HEK293 (cell line): ENCODE results near the gene AMPD3.

Experiments used
- CTCF ChIA-PET: fragments of 350-600 bp; formaldehyde crosslinking; extraction: SDS; loops from one replicate; lab custom pipeline; 2021; ENCODE audit warnings: antibody characterized with exemption; lab: Yijun Ruan, JAX
- POLR2A ChIA-PET: fragments of 300-600 bp; formaldehyde crosslinking; extraction: SDS; loops from one replicate; lab custom pipeline; 2020; ENCODE audit warnings: antibody characterized with exemption, inconsistent platforms; lab: Yijun Ruan, JAX
- H3K27ac ChIP-seq: fragments of 200-500 bp; sonication (Bioruptor generic); 2 replicates; pipeline ENCODE4 v1.5.1; 2014; ENCODE audit warnings: low read depth, low read length, control low read depth, inconsistent platforms; ENCODE audit errors: extremely low read depth
- H3K36me3 ChIP-seq, 2 experiments: fragments of 200-500 bp in 1 of 2; sonication (Bioruptor generic) in 1 of 2; 1 replicate in 1 of 2; 2 replicates in 1 of 2; pipeline ENCODE4 v1.5.1; 2014 to 2017; ENCODE audit warnings: inconsistent platforms in 2 of 2, low read length in 2 of 2; ENCODE audit not compliant: control insufficient read depth in 2 of 2, insufficient read depth in 1 of 2
- H3K4me1 ChIP-seq: fragments of 200-500 bp; sonication (Bioruptor generic); 2 replicates; pipeline ENCODE4 v1.5.1; 2014; ENCODE audit warnings: mild to moderate bottlenecking, low read length, inconsistent platforms; ENCODE audit not compliant: control insufficient read depth, insufficient read depth
- H3K4me3 ChIP-seq: 2 replicates; pipeline ENCODE4 v1.5.1; 2011; ENCODE audit warnings: low read depth, mild to moderate bottlenecking, control low read depth, low read length, moderate library complexity
- H3K9me3 ChIP-seq: fragments of 200-500 bp; sonication (Bioruptor generic); 2 replicates; pipeline ENCODE4 v1.5.1; 2014; ENCODE audit warnings: low read depth, low read length, inconsistent platforms; ENCODE audit not compliant: control insufficient read depth, insufficient read depth
- FEZF1 ChIP-seq: fragments of 450-650 bp; formaldehyde crosslinking; IDR thresholded peaks from 2 replicates; pipeline ENCODE4 v1.5.1; 2016; ENCODE audit warnings: missing biosample characterization, missing genetic modification characterization
- GLIS2 ChIP-seq: fragments of 450-650 bp; formaldehyde crosslinking; IDR thresholded peaks from 2 replicates; pipeline ENCODE4 v1.5.1; 2016; ENCODE audit warnings: missing biosample characterization, missing genetic modification characterization
- HOXC10 ChIP-seq: sonication (generic); formaldehyde crosslinking; IDR thresholded peaks from 2 replicates; pipeline ENCODE4 v1.8.1; 2023; ENCODE audit warnings: mild to moderate bottlenecking, missing genetic modification reagents
- KLF10 ChIP-seq: fragments of 450-650 bp; IDR thresholded peaks from 2 replicates; pipeline ENCODE4 v1.5.1; 2018; ENCODE audit warnings: missing biosample characterization, mild to moderate bottlenecking, missing genetic modification characterization
- MEIS1 ChIP-seq: sonication (generic); formaldehyde crosslinking; IDR thresholded peaks from 2 replicates; pipeline ENCODE4 v1.8.1; 2022; ENCODE audit warnings: missing genetic modification reagents, mild to moderate bottlenecking, borderline replicate concordance
- SCRT2 ChIP-seq: fragments of 450-650 bp; formaldehyde crosslinking; IDR thresholded peaks from 2 replicates; pipeline ENCODE4 v1.5.1; 2016; ENCODE audit warnings: missing biosample characterization, missing genetic modification characterization
- YY2 ChIP-seq: fragments of 450-650 bp; formaldehyde crosslinking; IDR thresholded peaks from 2 replicates; pipeline ENCODE4 v1.5.1; 2016; ENCODE audit warnings: missing biosample characterization, missing genetic modification characterization
- ZNF146 ChIP-seq: fragments of 450-650 bp; formaldehyde crosslinking; IDR thresholded peaks from 2 replicates; pipeline ENCODE4 v1.5.1; 2016; ENCODE audit warnings: missing biosample characterization, missing genetic modification characterization
- ZNF184 ChIP-seq: fragments of 450-650 bp; IDR thresholded peaks from 2 replicates; pipeline ENCODE4 v1.5.1; 2018; ENCODE audit warnings: missing biosample characterization, mild to moderate bottlenecking, missing genetic modification characterization
- ZNF19 ChIP-seq: fragments of 450-650 bp; formaldehyde crosslinking; IDR thresholded peaks from 2 replicates; pipeline ENCODE4; 2016; ENCODE audit warnings: missing biosample characterization, missing genetic modification characterization, low read depth
- ZNF202 ChIP-seq: fragments of 450-650 bp; formaldehyde crosslinking; IDR thresholded peaks from 2 replicates; pipeline ENCODE4 v1.5.1; 2016; ENCODE audit warnings: missing biosample characterization, missing genetic modification characterization, borderline replicate concordance
- ZNF211 ChIP-seq: fragments of 450-650 bp; formaldehyde crosslinking; IDR thresholded peaks from 2 replicates; pipeline ENCODE4 v1.5.1; 2016; ENCODE audit warnings: low read depth, missing biosample characterization, missing genetic modification characterization
- ZNF239 ChIP-seq: fragments of 450-650 bp; formaldehyde crosslinking; IDR thresholded peaks from 2 replicates; pipeline ENCODE4 v1.5.1; 2016; ENCODE audit warnings: missing biosample characterization, missing genetic modification characterization
- ZNF311 ChIP-seq: fragments of 450-650 bp; formaldehyde crosslinking; IDR thresholded peaks from 2 replicates; pipeline ENCODE4 v1.5.1; 2017; ENCODE audit warnings: missing biosample characterization, missing genetic modification characterization, borderline replicate concordance
- ZNF37A ChIP-seq: fragments of 450-650 bp; IDR thresholded peaks from 2 replicates; pipeline ENCODE4 v1.5.1; 2018; ENCODE audit warnings: missing biosample characterization, missing genetic modification characterization
- ZNF529 ChIP-seq: fragments of 450-650 bp; formaldehyde crosslinking; IDR thresholded peaks from 2 replicates; pipeline ENCODE4 v1.5.1; 2017; ENCODE audit warnings: missing genetic modification characterization, missing biosample characterization; ENCODE audit not compliant: insufficient replicate concordance
- ZNF571 ChIP-seq: fragments of 450-650 bp; formaldehyde crosslinking; IDR thresholded peaks from 2 replicates; pipeline ENCODE4 v1.5.0; 2017; ENCODE audit warnings: missing biosample characterization, missing genetic modification characterization
- ZNF600 ChIP-seq: fragments of 450-650 bp; formaldehyde crosslinking; IDR thresholded peaks from 2 replicates; pipeline ENCODE4 v1.5.1; 2016; ENCODE audit warnings: missing biosample characterization, missing genetic modification characterization
- ZNF654 ChIP-seq: fragments of 450-650 bp; formaldehyde crosslinking; IDR thresholded peaks from 2 replicates; pipeline ENCODE4 v1.5.1; 2016; ENCODE audit warnings: low read depth, missing biosample characterization, missing genetic modification characterization
- ZNF701 ChIP-seq: fragments of 450-650 bp; formaldehyde crosslinking; IDR thresholded peaks from 2 replicates; pipeline ENCODE4 v1.5.1; 2016; ENCODE audit warnings: missing biosample characterization, missing genetic modification characterization
- ZNF792 ChIP-seq: fragments of 450-650 bp; formaldehyde crosslinking; IDR thresholded peaks from 2 replicates; pipeline ENCODE4 v1.5.1; 2016; ENCODE audit warnings: missing biosample characterization, missing genetic modification characterization
- ZSCAN16 ChIP-seq: fragments of 450-650 bp; formaldehyde crosslinking; IDR thresholded peaks from 2 replicates; pipeline ENCODE4 v1.5.1; 2016; ENCODE audit warnings: missing biosample characterization, missing genetic modification characterization
- TF ChIP-seq, protein P1 (sequence below): fragments of 450-650 bp; formaldehyde crosslinking; IDR thresholded peaks from 2 replicates; pipeline ENCODE4 v1.5.1; 2017; ENCODE audit warnings: missing biosample characterization, missing genetic modification characterization
- TF ChIP-seq, protein P2 (sequence below): fragments of 450-650 bp; formaldehyde crosslinking; IDR thresholded peaks from 2 replicates; pipeline ENCODE4 v1.5.1; 2017; ENCODE audit warnings: missing biosample characterization, missing genetic modification characterization

Gene AMPD3

DNA sequence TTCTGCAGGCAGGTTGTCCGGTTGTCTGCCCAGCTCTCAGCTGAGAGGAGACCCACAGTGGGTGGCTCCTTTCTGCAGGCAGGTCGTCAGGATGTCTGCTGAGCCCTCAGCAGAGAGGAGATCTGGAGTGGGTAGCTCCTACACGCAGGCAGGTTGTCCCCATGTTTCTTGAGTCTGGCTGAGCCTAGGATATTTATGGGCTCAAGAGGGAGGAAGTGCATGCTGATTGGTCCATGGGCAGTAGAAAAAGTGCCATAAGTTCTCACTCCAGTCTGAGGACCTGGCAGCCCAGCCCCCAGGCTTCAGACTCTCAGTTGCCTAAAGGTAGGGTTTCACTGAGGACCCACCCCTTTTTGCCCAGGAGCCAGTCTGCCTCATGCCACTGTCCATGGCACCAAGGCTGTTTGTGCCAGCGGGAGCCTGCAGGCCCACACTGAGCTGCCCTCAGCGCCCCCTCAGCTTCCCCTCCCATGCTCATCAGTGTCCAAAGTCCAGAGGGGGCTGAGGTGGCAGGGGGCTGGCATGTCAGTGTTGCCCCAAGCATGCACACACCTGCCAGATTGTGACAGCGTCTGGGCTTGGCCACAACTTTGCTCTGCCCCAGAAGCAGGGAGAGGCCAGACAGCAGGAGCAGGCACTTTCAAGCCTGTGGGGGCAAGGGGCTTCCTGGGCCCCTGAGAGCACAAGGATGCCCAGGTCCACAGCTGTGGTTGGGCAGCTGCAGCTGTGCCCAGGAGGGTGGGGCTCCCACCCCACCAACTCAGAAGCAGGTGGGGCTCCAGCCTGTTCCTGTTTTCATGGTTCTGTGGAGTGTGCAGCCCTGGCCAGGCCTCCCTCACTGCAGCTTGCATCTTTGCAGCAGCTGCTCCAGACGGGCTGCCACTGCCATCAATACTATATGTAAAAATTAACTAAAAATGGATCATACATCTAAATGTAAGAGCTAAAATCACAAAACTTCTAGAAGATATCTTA, 89.7 kb downstream of the AMPD3 start:
- TF ChIP-seq ZNF239 (no peak), KLF10 (tag by site-specific recombination) (no peak), ZNF792 (tag by site-specific recombination) (no peak), MEIS1 (CRISPR knock-in tag) (no peak), ZNF529 (tag by site-specific recombination) (no peak), ZNF701 (tag by site-specific recombination) (no peak), ZNF600 (tag by site-specific recombination) (no peak)
- ChIA-PET CTCF (no interaction called here), POLR2A (no interaction called here)
- Histone ChIP-seq H3K36me3 (no peaks in the 10 kb centered on the region), H3K9me3 (no peaks in the 10 kb centered on the region), H3K4me3 (no peak overlapping the region), H3K4me1 (no peaks in the 10 kb centered on the region), H3K27ac (no peak overlapping the region)

DNA sequence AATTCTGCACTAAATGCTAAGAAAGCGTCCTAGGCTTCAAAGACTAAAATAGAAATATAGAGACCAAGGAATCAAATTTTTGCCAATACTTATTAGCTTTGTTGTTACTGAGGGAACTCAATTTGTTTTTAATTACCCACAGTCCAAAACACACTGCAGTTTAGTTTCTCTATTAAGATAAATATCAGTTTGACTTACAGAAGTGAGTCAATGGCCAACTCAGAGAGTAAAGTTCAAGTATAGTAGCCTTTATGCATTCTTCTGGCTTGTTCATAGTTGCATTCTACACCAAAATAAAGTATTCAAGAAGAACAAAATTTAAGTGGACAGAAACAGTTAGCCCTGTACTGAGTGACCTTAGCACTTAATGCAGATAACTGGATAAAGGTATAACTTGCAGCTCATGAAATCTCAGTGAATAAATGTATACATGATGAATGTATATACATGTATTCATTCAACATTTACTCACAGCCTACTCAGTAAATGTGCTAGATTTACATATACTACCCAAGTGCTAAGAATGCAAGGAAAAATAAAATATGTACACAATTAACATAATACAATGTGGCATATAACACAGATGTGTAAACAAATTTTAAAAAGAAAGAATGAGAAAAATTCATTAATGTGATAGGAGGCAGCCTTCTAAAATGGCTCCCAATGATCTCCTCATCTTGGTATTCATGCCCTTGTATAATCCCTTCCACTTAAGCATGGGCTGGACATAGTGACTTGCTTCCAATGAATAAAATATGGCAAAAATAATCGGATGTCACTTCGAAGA, 95.6 kb downstream of the AMPD3 start:
- Histone ChIP-seq H3K36me3 (no peaks in the 10 kb centered on the region), H3K4me1 (no peaks in the 10 kb centered on the region), H3K4me3 (no peak overlapping the region), H3K9me3 (no peaks in the 10 kb centered on the region), H3K27ac (no peak overlapping the region)
- ChIA-PET CTCF (interaction anchor here (0.9 kb wide), 1 partner anchor 9 kb away, joined by 4 read pairs; no protein-coding TSS in a partner anchor), POLR2A (no interaction called here)
- no peak for TF ChIP-seq ZNF146 (tag by site-specific recombination)
- TF ChIP-seq ZNF311 (tag by site-specific recombination), result no peak
- no peak for TF ChIP-seq YY2 (tag by site-specific recombination)
- TF ChIP-seq, protein P1, sequence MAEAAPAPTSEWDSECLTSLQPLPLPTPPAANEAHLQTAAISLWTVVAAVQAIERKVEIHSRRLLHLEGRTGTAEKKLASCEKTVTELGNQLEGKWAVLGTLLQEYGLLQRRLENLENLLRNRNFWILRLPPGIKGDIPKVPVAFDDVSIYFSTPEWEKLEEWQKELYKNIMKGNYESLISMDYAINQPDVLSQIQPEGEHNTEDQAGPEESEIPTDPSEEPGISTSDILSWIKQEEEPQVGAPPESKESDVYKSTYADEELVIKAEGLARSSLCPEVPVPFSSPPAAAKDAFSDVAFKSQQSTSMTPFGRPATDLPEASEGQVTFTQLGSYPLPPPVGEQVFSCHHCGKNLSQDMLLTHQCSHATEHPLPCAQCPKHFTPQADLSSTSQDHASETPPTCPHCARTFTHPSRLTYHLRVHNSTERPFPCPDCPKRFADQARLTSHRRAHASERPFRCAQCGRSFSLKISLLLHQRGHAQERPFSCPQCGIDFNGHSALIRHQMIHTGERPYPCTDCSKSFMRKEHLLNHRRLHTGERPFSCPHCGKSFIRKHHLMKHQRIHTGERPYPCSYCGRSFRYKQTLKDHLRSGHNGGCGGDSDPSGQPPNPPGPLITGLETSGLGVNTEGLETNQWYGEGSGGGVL (tag by site-specific recombination), result no peak
- no peak for TF ChIP-seq ZNF184
- no peak for TF ChIP-seq GLIS2
- TF ChIP-seq ZNF571 (tag by site-specific recombination), result no peak
- TF ChIP-seq, protein P2, sequence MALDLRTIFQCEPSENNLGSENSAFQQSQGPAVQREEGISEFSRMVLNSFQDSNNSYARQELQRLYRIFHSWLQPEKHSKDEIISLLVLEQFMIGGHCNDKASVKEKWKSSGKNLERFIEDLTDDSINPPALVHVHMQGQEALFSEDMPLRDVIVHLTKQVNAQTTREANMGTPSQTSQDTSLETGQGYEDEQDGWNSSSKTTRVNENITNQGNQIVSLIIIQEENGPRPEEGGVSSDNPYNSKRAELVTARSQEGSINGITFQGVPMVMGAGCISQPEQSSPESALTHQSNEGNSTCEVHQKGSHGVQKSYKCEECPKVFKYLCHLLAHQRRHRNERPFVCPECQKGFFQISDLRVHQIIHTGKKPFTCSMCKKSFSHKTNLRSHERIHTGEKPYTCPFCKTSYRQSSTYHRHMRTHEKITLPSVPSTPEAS (tag by site-specific recombination), result no peak
- TF ChIP-seq HOXC10 (CRISPR knock-in tag), result no peak
- TF ChIP-seq FEZF1 (tag by site-specific recombination), result no peak
- TF ChIP-seq SCRT2 (tag by site-specific recombination), result no peak
- no peak for TF ChIP-seq ZNF211 (tag by site-specific recombination)
- no peak for TF ChIP-seq ZSCAN16 (tag by site-specific recombination)
- no peak for TF ChIP-seq ZNF19
- TF ChIP-seq ZNF654 (tag by site-specific recombination), result no peak
- no peak for TF ChIP-seq ZNF202 (tag by site-specific recombination)
- TF ChIP-seq ZNF701 (tag by site-specific recombination), result no peak
- TF ChIP-seq ZNF37A (tag by site-specific recombination), result no peak
